Activated CD4-positive, CD25-positive, alpha-beta regulatory T cell treated with anti-CD3 and anti-CD28 coated beads, Interleukin-2, amount 50 U/mL, for 24 hours (primary cell): ENCODE measurements around the gene BMPR2.
A peak's percentile ranks its signal among the peaks of the same experiment; 100 is the strongest.
"Not testable (repeated sequence)": the region's sequence is repeated elsewhere in the genome, so short reads cannot be mapped to it uniquely, and the experiment has no call there.

Experiments used
- ATAC-seq, 2 donors: fragments of 150-1000 bp; cut with Tn5 transposase; one replicate each; pipeline ENCODE4 v1.10.0; 2021; ENCODE audit warnings: mild to moderate bottlenecking in 1 of 2, moderate library complexity in 1 of 2

BMPR2 gene

DNA sequence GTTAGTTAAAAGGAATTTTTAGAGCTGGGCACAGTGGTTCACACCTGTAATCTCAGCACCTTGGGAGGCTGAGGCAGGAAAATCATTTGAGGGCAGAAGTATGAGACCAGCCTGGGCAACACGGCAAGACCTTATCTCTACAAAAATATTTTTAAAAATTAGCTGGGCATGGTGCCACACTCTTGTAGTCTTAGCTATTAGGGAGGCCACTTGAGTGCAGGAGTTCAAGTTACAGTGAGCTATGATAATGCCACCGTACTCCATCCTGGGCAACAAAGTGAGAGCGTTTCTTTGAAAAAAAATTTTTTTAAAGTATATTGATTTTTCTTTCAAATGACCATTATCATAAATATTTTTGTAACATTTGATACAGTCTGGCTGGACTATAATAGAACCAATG, 165.0 kb downstream of the BMPR2 start:
- ATAC-seq: no peak

GRCh38 chr2:202542142-202542541, 166.0 kb downstream of the BMPR2 start:
- no peak for ATAC-seq

DNA sequence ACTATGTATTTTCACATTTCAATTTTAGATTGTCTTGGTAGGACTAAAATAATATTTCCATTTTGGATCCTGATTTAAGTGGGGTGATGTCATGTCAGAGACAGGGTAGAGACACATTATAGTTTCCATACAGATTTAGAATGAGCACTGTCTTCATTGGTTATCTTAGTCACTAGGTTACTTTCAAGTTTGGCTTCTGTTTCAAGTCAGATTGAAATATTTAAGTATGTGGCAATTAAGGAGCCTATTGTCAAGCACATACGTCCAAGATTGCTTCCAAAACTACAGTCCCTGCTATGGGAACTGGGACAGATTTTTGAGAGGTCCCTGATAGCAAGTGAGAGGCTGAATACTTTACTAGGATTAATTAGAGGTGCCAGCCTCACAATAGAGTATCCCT, 169.4 kb downstream of the BMPR2 start:
- peak; percentile 28 to 62 for ATAC-seq

- no peak for ATAC-seq
Observed at GRCh38 chr2:202545931-202546330, 169.8 kb downstream of the BMPR2 start.

DNA sequence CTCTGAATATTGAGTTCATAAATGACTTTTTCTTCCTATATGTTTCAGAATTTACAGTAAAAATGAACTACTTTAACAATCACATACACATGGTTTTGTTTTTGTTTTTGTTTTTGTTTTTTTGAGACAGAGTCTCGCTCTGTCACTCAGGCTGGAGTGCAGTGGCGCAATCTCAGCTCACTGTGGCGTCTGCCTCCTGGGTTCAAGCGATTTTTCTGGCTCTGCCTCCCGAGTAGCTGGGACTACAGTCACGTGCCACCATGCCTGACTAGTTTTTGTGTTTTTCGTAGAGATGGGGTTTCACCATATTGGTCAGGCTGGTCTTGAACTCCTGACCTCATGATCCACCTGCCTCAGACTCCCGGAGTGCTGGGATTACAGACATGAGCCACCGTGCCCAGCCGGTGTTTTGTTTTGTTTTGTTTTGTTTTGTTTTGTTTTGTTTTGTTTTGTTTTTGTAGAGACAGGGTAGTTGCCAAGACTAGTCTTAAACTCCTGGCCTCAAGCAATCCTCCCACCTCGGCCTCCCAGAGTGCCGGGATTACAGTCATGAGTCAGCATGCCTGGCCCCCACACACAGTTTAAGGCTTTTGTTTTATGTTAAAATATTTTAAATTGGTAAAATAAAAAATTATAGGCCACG, 170.5 kb downstream of the BMPR2 start:
- ATAC-seq: not testable (repeated sequence)

DNA sequence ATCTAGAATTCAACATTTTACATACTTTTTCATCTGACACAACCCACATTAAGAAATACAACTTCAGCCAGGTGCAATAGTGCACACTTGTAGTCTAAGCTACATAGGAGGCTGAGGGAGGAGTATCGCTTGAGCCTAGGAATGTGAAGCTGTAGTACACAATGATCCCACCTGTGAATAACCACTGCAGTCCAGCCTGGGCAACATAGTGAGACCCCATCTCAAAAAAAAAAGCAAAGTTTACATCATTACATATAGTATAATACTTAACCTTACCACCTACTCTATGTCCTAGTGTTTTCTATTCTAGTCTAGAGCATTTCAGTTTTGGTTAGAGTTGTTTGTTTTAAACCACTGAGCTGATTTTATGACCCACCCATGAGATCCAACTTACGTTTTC, 172.1 kb downstream of the BMPR2 start:
- ATAC-seq: no peak

GRCh38 chr2:202551000-202551399, 174.9 kb downstream of the BMPR2 start:
- not testable (repeated sequence) for ATAC-seq

DNA sequence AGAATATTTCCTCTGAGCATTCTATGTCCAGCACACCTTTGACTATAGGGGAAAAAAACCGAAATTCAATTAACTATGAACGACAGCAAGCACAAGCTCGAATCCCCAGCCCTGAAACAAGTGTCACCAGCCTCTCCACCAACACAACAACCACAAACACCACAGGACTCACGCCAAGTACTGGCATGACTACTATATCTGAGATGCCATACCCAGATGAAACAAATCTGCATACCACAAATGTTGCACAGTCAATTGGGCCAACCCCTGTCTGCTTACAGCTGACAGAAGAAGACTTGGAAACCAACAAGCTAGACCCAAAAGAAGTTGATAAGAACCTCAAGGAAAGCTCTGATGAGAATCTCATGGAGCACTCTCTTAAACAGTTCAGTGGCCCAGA, 179.2 kb downstream of the BMPR2 start:
- no peak for ATAC-seq

DNA sequence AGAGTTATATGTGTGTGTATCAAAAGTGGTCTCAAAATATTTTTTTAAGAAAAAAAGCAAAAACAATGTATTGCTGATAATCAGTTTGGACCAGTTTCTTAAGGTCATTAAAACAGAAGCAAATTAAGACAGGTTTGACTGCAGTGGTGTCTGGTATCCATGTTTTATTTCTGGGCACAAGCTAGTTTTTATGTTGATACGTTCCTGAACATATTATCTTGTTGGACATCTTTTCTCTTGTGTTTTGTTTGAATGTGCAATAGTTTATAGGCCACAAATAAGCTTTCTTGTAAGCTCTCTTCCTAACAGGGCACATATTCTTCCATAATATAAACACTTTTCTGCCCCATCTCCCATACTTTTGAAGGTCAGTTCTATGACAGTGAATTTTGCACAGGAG, 184.1 kb downstream of the BMPR2 start:
- no peak for ATAC-seq

- no peak for ATAC-seq
Observed at GRCh38 chr2:202564226-202564625, 188.1 kb downstream of the BMPR2 start.

GRCh38 chr2:202566286-202566685, 190.2 kb downstream of the BMPR2 start:
- no peak for ATAC-seq

DNA sequence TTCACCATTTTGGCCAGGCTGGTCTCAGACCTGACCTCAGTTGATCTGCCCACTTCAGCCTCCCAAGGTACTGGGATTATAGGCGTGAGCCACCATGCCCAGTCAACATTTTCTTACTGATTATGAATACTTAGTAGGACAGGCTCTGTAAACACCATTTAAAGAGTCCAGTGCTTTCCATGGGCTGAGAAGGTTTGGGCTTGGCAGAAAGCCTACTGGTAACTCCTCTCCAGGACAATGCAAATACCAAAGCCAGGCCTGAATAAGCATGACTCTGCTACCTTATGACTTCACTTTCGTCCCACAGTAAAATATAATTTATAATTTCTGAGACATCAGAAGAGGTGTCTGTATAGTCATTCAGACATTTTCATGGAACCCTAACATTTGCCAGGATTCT, 198.4 kb downstream of the BMPR2 start:
- ATAC-seq: no peak

- not testable (repeated sequence) for ATAC-seq
Observed at GRCh38 chr2:202575194-202575593, 199.1 kb downstream of the BMPR2 start.

DNA sequence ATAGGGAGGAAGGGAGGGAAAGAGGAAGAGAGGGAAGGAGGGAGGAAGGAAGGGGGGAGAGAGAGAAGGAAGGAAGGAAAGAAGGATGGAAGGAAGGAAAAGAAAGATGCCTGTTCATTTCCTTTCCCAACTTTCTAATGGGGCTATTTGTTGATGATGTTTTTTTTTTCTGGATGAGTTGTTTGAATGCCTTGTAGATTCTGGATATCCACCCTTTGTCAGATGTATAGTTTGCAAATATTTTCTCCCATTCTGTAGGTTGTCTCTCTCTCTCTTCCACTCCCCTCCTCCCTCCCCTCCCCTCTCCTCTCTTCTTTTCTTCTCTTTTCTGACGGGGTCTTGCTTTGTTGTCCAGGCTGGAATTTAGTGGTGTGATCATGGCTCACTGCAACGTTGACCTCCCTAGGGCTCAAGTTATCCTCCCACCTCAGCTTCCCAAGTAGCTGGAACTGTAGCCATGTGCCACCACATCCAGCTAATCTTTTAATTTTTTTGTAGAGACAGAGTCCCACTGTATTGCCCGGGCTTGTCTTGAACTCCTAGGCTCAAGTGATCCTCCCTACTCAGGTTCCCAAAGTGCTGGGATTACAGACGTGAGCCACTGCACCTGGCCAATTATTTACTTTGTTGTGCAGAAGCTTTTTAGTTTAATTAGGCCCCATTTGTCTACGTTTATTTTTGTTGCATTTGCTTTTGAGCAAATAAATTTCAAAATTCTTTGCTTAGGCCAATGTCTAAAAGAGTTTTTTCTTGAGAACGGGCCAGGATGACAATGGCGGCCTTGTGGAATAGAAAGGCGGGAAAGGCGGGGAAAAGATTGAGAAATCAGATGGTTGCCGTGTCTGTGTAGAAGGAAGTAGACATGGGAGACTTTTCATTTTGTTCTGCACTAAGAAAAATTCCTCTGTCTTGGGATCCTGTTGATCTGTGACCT, 201.4 kb downstream of the BMPR2 start:
- ATAC-seq: no peak

DNA sequence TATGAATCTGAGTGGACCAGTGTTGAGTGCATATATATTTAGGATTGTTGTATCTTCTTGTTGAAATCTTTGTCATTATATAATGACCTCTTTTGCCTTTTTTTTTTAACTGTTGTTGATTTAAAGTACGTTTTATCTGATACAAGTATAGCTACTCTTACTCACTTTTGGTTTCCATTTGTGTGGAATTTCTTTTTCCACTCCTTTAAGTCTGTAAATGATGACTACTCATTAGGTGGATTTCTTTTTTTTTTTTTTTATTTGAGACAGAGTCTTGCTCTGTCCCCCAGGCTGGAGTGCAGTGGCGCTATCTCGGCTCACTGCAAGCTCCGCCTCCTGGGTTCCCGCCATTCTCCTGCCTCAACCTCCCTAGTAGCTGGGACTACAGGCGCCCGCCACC, 206.7 kb downstream of the BMPR2 start:
- peak in 1 of 2 donors; percentile 28 for ATAC-seq

- no peak for ATAC-seq
Observed at GRCh38 chr2:202583709-202584219, 207.6 kb downstream of the BMPR2 start.

- ATAC-seq: peak; percentile 89 to 90
Observed at GRCh38 chr2:202588647-202589581, 212.8 kb downstream of the BMPR2 start.

GRCh38 chr2:202589582-202589949, 213.4 kb downstream of the BMPR2 start:
- no peak for ATAC-seq

DNA sequence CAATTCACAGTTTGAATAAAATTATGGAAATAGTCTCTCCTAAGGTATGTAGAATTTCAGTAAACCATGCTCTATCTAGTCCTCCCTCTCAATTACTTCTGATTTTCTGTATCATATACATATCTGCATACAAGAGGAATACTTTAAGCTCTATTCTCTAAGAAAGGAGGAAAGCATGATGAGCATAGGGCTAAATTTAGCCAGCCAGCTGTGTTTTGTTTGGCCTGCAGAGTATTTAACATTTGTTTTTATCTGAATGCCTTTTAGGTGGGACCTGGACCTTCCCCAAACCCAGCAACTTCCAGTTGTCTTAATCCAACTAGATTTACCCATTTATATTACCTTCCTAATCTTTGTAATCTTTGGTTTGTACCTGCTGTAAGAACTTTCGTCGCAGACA, 216.4 kb downstream of the BMPR2 start:
- no peak for ATAC-seq

GRCh38 chr2:202599105-202599504, 223.0 kb downstream of the BMPR2 start:
- no peak for ATAC-seq

GRCh38 chr2:202599911-202600310, 223.8 kb downstream of the BMPR2 start:
- no peak for ATAC-seq

GRCh38 chr2:202604699-202605098, 228.6 kb downstream of the BMPR2 start:
- ATAC-seq: no peak

- peak; percentile 42 to 59 for ATAC-seq
Observed at GRCh38 chr2:202605174-202605573, 229.0 kb downstream of the BMPR2 start.
